Osteoblast (primary cell): ENCODE results near the gene H1-8. TPM values are rescaled to one million over a fixed set of nuclear protein-coding genes. Genes with fewer than 3 reads are reported as not detected.

Experiments
- DNase-seq: peaks from one replicate; pipeline ENCODE4 v3.0.0; 2011; ENCODE audit warnings: low spot score, mixed read lengths; ENCODE audit not compliant: insufficient read length; ENCODE audit errors: missing footprints
- H2AFZ ChIP-seq: 2 replicates; pipeline ENCODE4 v1.6.0; 2011; ENCODE audit warnings: mild to moderate bottlenecking, low read length
- H3K27ac ChIP-seq: 2 replicates; pipeline ENCODE4 v1.5.1; 2011; ENCODE audit warnings: mild to moderate bottlenecking, low read depth, low read length, moderate library complexity
- H3K27me3 ChIP-seq: 2 replicates; pipeline ENCODE4 v1.6.0; 2012; ENCODE audit warnings: mild to moderate bottlenecking, control low read depth, inconsistent platforms, low read length, moderate library complexity; ENCODE audit not compliant: insufficient read depth
- H3K36me3 ChIP-seq: 2 replicates; pipeline ENCODE4 v1.5.1; 2011; ENCODE audit warnings: mild to moderate bottlenecking, low read length, control low read depth, moderate library complexity; ENCODE audit not compliant: insufficient read depth
- H3K4me1 ChIP-seq: 2 replicates; pipeline ENCODE4 v1.5.1; 2011; ENCODE audit warnings: mild to moderate bottlenecking, low read length, control low read depth, moderate library complexity; ENCODE audit not compliant: insufficient read depth
- H3K4me2 ChIP-seq: 2 replicates; pipeline ENCODE4 v1.6.0; 2011; ENCODE audit warnings: mild to moderate bottlenecking, low read length; ENCODE audit not compliant: insufficient read depth
- H3K4me3 ChIP-seq: fragments of 200-600 bp; sonication (generic); 3 replicates; pipeline ENCODE4 v1.5.1; 2012; ENCODE audit warnings: mild to moderate bottlenecking, low read length, inconsistent platforms; ENCODE audit not compliant: insufficient read depth
- H3K79me2 ChIP-seq: 2 replicates; pipeline ENCODE4 v1.6.0; 2012; ENCODE audit warnings: mild to moderate bottlenecking, low read length, control low read depth, inconsistent platforms; ENCODE audit not compliant: insufficient read depth
- H3K9me3 ChIP-seq: 2 replicates; pipeline ENCODE4 v1.5.1; 2011; ENCODE audit warnings: low read depth, low read length, control low read depth
- H4K20me1 ChIP-seq: 2 replicates; pipeline ENCODE4 v1.6.0; 2012; ENCODE audit warnings: mild to moderate bottlenecking, low read length, control low read depth; ENCODE audit not compliant: insufficient read depth
- CTCF ChIP-seq: IDR thresholded peaks from 2 replicates; pipeline ENCODE4 v1.5.1; 2011; ENCODE audit warnings: mild to moderate bottlenecking, low read depth, low read length, moderate library complexity; ENCODE audit errors: extremely low read depth
- total RNA-seq: library from RNA; depleted of rRNA; stranded (reverse); fragments of >200 nt; gene quantifications from 2 replicates; pipeline ENCODE4 v1.2.3, GENCODE V29; 2012

Gene H1-8
- total RNA-seq, 1 donor = not detected

DNA sequence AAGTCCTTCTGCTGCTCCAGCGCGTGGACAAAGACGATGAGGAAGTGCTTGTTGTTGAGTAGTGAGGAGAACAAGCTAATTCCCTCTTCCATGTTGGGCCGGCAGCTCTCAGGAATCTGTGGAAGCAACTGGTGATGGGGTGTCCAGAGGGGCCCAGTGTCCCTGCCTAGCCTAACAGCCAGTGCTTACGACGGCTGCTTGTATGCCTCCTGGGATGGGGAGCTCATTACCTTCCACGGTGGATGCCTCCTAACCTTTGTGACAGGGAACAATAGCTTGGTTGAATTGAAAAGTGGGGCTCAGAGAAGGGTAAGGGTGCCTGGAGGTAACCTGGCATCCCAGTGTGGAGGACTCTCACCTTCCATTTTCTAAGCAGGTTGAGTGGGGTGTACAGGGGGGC is 22.9 kb downstream of the H1-8 start:
- no peaks in the 10 kb centered on the region for H3K79me2 ChIP-seq
- H3K27me3 ChIP-seq = no peaks in the 10 kb centered on the region
- no peak for DNase-seq
- H3K4me1 ChIP-seq = peaks cover 6% of the 10 kb centered on the region
- H3K36me3 ChIP-seq = peaks cover 76% of the 10 kb centered on the region
- no peaks in the 10 kb centered on the region for H4K20me1 ChIP-seq
- H3K27ac ChIP-seq = no peak overlapping the region
- H2AFZ ChIP-seq = no peak overlapping the region
- H3K4me2 ChIP-seq = no peak overlapping the region
- TF ChIP-seq CTCF = no peak
- H3K9me3 ChIP-seq = no peaks in the 10 kb centered on the region
- H3K4me3 ChIP-seq = no peak overlapping the region

GRCh38 chr3:129567176-129567705 is 24.3 kb downstream of the H1-8 start:
- peaks cover 83% of the 10 kb centered on the region for H3K36me3 ChIP-seq
- H3K79me2 ChIP-seq = no peaks in the 10 kb centered on the region
- DNase-seq = no peak

DNA sequence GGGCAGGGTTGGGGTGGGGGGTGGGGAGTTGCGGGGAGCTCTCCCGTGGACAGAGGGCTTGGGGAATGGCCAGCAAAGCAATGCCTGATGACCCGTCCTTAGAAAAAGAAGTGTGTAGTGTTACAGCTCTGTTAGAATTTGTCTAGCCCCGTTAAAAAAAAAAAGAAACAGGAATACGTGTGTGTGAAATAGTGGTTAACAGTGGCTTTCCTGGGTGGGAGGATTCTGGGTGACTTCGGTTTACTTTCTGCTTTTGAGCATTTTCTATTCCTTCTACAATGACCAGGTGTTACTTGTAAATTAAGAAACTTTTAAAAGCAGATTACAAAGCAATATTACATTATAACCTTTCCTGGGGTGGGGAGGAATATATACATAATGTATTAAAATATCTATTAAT is 25.0 kb downstream of the H1-8 start:
- no peak overlapping the region for H2AFZ ChIP-seq
- H3K27me3 ChIP-seq = no peaks in the 10 kb centered on the region
- no peak overlapping the region for H3K4me2 ChIP-seq
- H3K9me3 ChIP-seq = no peaks in the 10 kb centered on the region
- no peak overlapping the region for H3K4me3 ChIP-seq
- H3K36me3 ChIP-seq = peaks cover 81% of the 10 kb centered on the region
- no peak for DNase-seq
- H3K27ac ChIP-seq = no peak overlapping the region
- H4K20me1 ChIP-seq = no peaks in the 10 kb centered on the region
- TF ChIP-seq CTCF = no peak
- H3K79me2 ChIP-seq = no peaks in the 10 kb centered on the region
- H3K4me1 ChIP-seq = no peaks in the 10 kb centered on the region

More at GRCh38 chr3:129567176-129567705, 24.3 kb downstream of the H1-8 start:
- TF ChIP-seq CTCF = no peak
- no peaks in the 10 kb centered on the region for H3K9me3 ChIP-seq
- H4K20me1 ChIP-seq = no peaks in the 10 kb centered on the region
- H3K27ac ChIP-seq = no peak overlapping the region
- no peak overlapping the region for H3K4me2 ChIP-seq
- no peaks in the 10 kb centered on the region for H3K27me3 ChIP-seq
- no peak overlapping the region for H3K4me3 ChIP-seq
- H3K4me1 ChIP-seq = no peaks in the 10 kb centered on the region
- H2AFZ ChIP-seq = no peak overlapping the region

DNA sequence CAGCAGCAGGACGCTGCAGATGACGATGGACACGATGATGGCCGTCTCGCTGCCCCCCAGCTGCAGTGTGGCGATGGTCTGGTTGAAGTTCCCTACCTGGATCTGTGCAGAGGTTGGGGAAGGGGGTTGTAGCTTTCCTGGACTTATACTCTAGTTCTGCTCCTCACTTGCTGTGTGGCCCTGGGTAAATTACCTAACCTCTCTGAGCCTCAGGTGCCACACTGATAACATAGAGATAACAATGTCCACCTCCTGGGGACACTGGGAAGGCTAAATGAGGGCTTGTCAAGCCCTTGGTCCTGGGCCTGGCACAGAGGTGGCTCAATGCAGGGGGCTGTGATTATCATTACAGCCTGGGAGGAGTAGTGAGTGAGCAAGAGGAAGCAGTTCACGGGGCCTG is 26.9 kb downstream of the H1-8 start:
- Histone ChIP-seq H3K4me1 (no peaks in the 10 kb centered on the region), H3K9me3 (no peaks in the 10 kb centered on the region), H2AFZ (no peak overlapping the region), H3K27me3 (no peaks in the 10 kb centered on the region), H3K36me3 (peaks cover 85% of the 10 kb centered on the region), H3K4me3 (no peak overlapping the region), H3K4me2 (no peak overlapping the region), H4K20me1 (no peaks in the 10 kb centered on the region), H3K27ac (no peak overlapping the region), H3K79me2 (no peaks in the 10 kb centered on the region)
- TF ChIP-seq CTCF = no peak
- DNase-seq = no peak
